ENCODE data around the gene PRKD2. TPM values are rescaled to one million over a fixed set of nuclear protein-coding genes. Genes with fewer than 3 reads are reported as not detected.

The PRKD2 gene
- total and polyA plus RNA-seq, 3 donors from 2014 or later: 22.6 to 35.4 (median 25.6) TPM

DNA sequence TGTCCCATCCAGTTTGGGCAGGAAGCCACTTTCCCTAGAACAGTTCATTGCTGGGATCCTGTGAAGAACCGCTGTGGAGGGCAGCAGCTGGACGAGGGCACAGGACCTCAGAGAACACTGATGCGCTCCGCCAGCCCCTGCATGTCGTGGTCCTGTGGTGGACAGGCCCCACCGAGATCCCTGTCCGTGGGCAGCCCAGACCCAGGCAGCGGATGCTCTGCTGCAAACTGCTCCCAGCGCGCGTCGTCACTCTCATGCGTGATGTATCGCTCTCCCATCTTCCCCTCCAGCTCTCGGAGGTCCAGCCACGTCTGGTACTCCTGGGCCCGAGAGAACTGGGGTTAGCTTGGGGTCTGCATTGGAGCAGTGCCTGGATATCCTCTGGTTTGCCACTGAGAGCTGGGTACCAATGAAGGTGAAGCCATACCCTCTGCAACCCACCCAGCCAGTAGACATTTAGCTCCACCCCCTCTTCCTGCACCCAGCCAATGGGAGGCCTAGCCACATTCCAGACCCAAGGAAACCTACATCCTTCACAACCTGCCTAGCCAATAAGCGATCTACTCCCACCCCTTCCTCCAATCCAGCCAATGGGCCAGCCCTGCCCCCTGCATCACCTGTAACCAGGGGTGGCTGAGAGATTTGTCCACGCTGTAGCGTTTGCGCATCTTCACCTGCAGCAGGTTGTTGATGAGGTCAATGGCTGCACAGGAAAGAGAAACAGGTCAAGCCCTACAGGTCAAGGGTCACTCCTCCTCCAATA is 42.3 kb downstream of the PRKD2 start:
- Histone ChIP-seq H3K4me1 (no peaks in the 10 kb centered on the region), H3K9me3 (no peaks in the 10 kb centered on the region), H3K27ac (peak overlapping the region in 1 of 2 donors; percentile 24), H3K4me3 (no peak overlapping the region), H3K27me3 (no peaks in the 10 kb centered on the region), H3K36me3 (ENCODE audit: low read depth, missing control alignments) (no peaks in the 10 kb centered on the region)
- DNase-seq: peak; percentile 71
- 56 to 61% methylated on average over 18 to 21 of the region's 21 CpGs for WGBS, 2 donors
- TF ChIP-seq, protein P1, sequence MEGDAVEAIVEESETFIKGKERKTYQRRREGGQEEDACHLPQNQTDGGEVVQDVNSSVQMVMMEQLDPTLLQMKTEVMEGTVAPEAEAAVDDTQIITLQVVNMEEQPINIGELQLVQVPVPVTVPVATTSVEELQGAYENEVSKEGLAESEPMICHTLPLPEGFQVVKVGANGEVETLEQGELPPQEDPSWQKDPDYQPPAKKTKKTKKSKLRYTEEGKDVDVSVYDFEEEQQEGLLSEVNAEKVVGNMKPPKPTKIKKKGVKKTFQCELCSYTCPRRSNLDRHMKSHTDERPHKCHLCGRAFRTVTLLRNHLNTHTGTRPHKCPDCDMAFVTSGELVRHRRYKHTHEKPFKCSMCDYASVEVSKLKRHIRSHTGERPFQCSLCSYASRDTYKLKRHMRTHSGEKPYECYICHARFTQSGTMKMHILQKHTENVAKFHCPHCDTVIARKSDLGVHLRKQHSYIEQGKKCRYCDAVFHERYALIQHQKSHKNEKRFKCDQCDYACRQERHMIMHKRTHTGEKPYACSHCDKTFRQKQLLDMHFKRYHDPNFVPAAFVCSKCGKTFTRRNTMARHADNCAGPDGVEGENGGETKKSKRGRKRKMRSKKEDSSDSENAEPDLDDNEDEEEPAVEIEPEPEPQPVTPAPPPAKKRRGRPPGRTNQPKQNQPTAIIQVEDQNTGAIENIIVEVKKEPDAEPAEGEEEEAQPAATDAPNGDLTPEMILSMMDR (IDR thresholded peaks at IDR 0.05): no peak
- no peak for TF ChIP-seq POLR2A (IDR thresholded peaks at IDR 0.05)
- intact Hi-C loops (cut with DNase I; ENCODE audit: low total_unique reads): no loop called here

DNA sequence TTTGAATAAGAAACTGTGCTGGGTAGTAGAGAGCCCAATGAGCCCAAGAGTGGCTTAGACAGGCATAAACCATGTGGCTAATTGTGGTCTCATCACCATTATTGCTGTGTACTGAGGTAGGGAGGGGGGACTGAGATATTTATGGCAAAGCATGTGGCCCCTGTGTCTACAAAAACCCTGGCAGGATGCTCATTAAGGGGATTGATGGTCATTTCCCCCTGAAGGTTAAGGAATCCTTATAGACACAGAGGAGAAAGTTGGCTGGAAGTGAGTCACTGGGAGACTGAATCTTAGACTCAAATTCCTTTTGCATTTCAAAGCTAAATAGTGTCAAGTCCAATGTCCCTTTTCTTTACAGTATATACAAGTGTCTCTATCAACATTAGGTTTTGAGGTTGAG is 46.1 kb downstream of the PRKD2 start:
- no peaks in the 10 kb centered on the region for H3K27me3 ChIP-seq
- no peak overlapping the region for H3K27ac ChIP-seq
- H3K4me1 ChIP-seq: no peaks in the 10 kb centered on the region
- intact Hi-C loops (cut with DNase I; ENCODE audit: low total_unique reads): no loop called here
- no peak for TF ChIP-seq POLR2A (IDR thresholded peaks at IDR 0.05)
- TF ChIP-seq, protein P1 (IDR thresholded peaks at IDR 0.05): no peak
- H3K36me3 ChIP-seq (ENCODE audit: low read depth, missing control alignments): no peaks in the 10 kb centered on the region
- DNase-seq: no peak
- H3K9me3 ChIP-seq: no peaks in the 10 kb centered on the region
- H3K4me3 ChIP-seq: no peak overlapping the region

DNA sequence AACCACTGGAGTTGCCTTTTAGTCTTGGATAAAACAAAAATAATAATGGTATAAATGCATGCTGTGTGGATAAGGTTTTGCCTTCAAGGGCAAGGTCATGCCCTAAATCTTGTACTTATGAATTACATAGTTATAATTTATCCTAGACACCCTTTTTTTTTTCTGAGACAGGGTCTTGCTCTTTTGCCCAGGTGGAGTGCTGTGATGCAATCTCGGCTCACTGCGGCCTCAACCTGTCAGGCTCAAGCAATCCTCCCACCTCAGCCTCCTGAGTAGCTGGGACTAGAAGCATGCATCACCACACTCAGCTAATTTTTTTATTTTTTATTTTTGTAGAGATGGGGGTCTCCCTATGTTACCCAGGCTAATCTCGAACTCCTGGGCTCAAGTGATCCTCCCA is 48.3 kb downstream of the PRKD2 start:
- no peak overlapping the region for H3K4me3 ChIP-seq
- no peaks in the 10 kb centered on the region for H3K4me1 ChIP-seq
- intact Hi-C loops (cut with DNase I; ENCODE audit: low total_unique reads): no loop called here
- TF ChIP-seq, protein P1 (IDR thresholded peaks at IDR 0.05): no peak
- TF ChIP-seq POLR2A (IDR thresholded peaks at IDR 0.05): no peak
- no peaks in the 10 kb centered on the region for H3K9me3 ChIP-seq
- no peaks in the 10 kb centered on the region for H3K27me3 ChIP-seq
- DNase-seq: no peak
- WGBS, 2 donors: 96 to 97% methylated on average over 3 of the region's 3 CpGs
- H3K27ac ChIP-seq: no peak overlapping the region
- H3K36me3 ChIP-seq (ENCODE audit: low read depth, missing control alignments): no peaks in the 10 kb centered on the region

DNA sequence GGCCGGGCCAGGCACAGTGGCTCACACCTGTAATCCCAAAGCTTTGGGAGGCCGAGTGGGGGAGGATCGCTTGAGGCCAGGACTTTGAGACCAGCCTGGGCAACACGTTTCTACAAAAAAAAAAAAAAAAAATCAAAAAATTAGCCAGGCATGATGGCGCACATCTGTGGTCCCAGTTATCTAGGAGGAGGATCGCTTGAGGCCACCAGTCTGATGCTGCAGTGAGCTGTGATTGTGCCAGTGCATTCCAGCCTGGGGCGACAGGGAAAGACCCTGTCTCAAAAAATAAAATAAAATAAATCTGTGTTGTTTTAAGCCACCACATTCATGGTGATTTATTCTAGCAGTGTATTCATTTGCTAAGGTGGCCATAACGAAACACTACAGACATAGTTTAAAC is 51.8 kb downstream of the PRKD2 start:
- DNase-seq: no peak
- 85 to 92% methylated on average over 8 of the region's 8 CpGs for WGBS, 2 donors
- Histone ChIP-seq H3K9me3 (no peaks in the 10 kb centered on the region), H3K27me3 (no peaks in the 10 kb centered on the region), H3K4me1 (peaks cover 6% of the 10 kb centered on the region), H3K36me3 (ENCODE audit: low read depth, missing control alignments) (no peaks in the 10 kb centered on the region), H3K4me3 (no peak overlapping the region), H3K27ac (no peak overlapping the region)
- no peak for TF ChIP-seq POLR2A (IDR thresholded peaks at IDR 0.05)
- TF ChIP-seq, protein P1 (IDR thresholded peaks at IDR 0.05): no peak
- intact Hi-C loops (cut with DNase I; ENCODE audit: low total_unique reads): no loop called here
